Measurements from ENCODE around the gene PLXNA4.

DNA sequence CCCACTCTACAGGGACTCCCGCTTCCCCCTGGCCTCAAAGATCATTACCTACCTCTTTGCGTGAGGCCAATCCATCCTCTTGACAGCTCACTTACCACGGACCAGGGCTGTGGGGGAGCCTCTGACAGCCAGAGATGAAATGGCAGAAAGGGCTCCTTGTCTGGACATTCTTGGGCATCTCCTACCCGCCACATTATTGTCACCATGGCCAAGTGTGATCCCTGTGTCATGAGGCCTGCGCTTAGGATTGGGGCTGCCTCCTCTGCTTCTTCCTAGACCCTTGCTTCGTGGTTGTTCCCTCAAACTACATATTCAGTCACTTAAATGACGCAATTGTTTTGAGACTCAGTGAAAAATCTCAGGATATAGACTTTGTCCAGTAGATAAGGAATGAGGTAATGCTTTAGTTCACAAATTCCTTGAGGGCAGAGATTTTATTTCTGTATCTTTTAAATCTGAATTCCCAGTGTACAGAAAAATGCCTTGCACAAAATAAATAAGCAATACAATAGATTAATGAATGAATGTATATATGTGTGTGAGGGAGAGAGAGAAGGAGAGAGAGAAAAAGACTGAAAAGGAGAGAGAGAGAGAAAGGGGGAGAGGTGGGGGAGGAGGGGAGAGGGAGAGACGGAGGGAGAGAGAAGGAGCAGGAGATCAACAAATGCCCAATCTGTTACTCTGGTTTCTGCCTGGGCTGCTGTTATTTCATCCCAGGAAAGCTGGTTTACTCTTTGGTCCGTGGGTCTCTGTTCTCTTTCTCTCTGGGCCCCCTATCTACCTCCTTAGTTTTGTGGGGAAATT is 159.0 kb downstream of the PLXNA4 start:
- TF ChIP-seq TP53 (CRISPR knock-in tag; IDR thresholded peaks at IDR 0.05) (no peak), FOSB (CRISPR knock-in tag; IDR thresholded peaks at IDR 0.05) (no peak), POLR2A (IDR thresholded peaks at IDR 0.05; ENCODE audit: low read length) (no peak), SREBF2 (IDR thresholded peaks at IDR 0.05) (no peak), KDM1A (IDR thresholded peaks at IDR 0.05; ENCODE audit: low read depth) (no peak), KDM5A (IDR thresholded peaks at IDR 0.05) (no peak), CBX2 (IDR thresholded peaks at IDR 0.05; ENCODE audit: borderline replicate concordance, low read depth) (no peak), HOXA7 (CRISPR knock-in tag; IDR thresholded peaks at IDR 0.05) (no peak)
- TF ChIP-seq, protein P1, sequence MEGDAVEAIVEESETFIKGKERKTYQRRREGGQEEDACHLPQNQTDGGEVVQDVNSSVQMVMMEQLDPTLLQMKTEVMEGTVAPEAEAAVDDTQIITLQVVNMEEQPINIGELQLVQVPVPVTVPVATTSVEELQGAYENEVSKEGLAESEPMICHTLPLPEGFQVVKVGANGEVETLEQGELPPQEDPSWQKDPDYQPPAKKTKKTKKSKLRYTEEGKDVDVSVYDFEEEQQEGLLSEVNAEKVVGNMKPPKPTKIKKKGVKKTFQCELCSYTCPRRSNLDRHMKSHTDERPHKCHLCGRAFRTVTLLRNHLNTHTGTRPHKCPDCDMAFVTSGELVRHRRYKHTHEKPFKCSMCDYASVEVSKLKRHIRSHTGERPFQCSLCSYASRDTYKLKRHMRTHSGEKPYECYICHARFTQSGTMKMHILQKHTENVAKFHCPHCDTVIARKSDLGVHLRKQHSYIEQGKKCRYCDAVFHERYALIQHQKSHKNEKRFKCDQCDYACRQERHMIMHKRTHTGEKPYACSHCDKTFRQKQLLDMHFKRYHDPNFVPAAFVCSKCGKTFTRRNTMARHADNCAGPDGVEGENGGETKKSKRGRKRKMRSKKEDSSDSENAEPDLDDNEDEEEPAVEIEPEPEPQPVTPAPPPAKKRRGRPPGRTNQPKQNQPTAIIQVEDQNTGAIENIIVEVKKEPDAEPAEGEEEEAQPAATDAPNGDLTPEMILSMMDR (IDR thresholded peaks at IDR 0.05), result no peak

Data from A549 (cell line).